Fibroblast of lung (primary cell): ENCODE measurements around the gene CDH4. TPM values are rescaled to one million over a fixed set of nuclear protein-coding genes. Genes with fewer than 3 reads are reported as not detected.

ENCODE experiments used
- DNase-seq, 2 donors: peaks; one replicate each; pipeline versions ENCODE4 v3.0.0 to v3.0.0-alpha.2; 2010; ENCODE audit warnings: low read depth in 2 of 2
- H2AFZ ChIP-seq: 2 replicates; pipeline ENCODE4 v1.5.1; 2012; ENCODE audit warnings: low read length, control low read depth, inconsistent platforms
- H3K27ac ChIP-seq: 2 replicates; pipeline ENCODE4 v1.5.1; 2011; ENCODE audit warnings: low read length, control low read depth; ENCODE audit not compliant: insufficient read depth
- H3K27me3 ChIP-seq: 2 replicates; pipeline ENCODE4 v1.5.1; 2011; ENCODE audit warnings: mild to moderate bottlenecking, low read length; ENCODE audit not compliant: control insufficient read depth, insufficient read depth
- H3K36me3 ChIP-seq: 2 replicates; pipeline ENCODE4 v1.5.1; 2011; ENCODE audit warnings: low read length; ENCODE audit not compliant: control insufficient read depth, insufficient read depth
- H3K4me1 ChIP-seq: 2 replicates; pipeline ENCODE4 v1.5.1; 2011; ENCODE audit warnings: low read length; ENCODE audit not compliant: control insufficient read depth, insufficient read depth; ENCODE audit errors: extremely low read depth
- H3K4me2 ChIP-seq: 2 replicates; pipeline ENCODE4 v1.5.1; 2011; ENCODE audit warnings: low read length, control low read depth; ENCODE audit not compliant: insufficient read depth; ENCODE audit errors: extremely low read depth
- H3K4me3 ChIP-seq, 4 experiments: fragments of 200-600 bp in 1 of 4; sonication (generic) in 1 of 4; replicated peaks in 1 of 4; 2 replicates each; pipeline ENCODE4 v1.5.1; 2011 to 2016; ENCODE audit warnings: low read length in 4 of 4, low read depth in 3 of 4, mild to moderate bottlenecking in 3 of 4, control low read depth in 2 of 4, inconsistent platforms in 1 of 4, mixed read lengths in 1 of 4; ENCODE audit not compliant: insufficient read depth in 1 of 4; ENCODE audit errors: control extremely low read depth in 1 of 4
- H3K79me2 ChIP-seq: 2 replicates; pipeline ENCODE4 v1.5.1; 2012; ENCODE audit warnings: mild to moderate bottlenecking, low read length, inconsistent platforms; ENCODE audit not compliant: control insufficient read depth, insufficient read depth
- H3K9ac ChIP-seq: 2 replicates; pipeline ENCODE4 v1.5.1; 2011; ENCODE audit warnings: mild to moderate bottlenecking, low read length, control low read depth; ENCODE audit not compliant: insufficient read depth
- H3K9me3 ChIP-seq: 2 replicates; pipeline ENCODE4 v1.5.1; 2012; ENCODE audit warnings: low read depth, low read length; ENCODE audit not compliant: control insufficient read depth, insufficient read depth
- H4K20me1 ChIP-seq: 2 replicates; pipeline ENCODE4 v1.5.1; 2011; ENCODE audit warnings: low read length; ENCODE audit not compliant: control insufficient read depth, insufficient read depth; ENCODE audit errors: extremely low read depth
- EZH2 ChIP-seq: IDR thresholded peaks from 2 replicates; pipeline ENCODE4 v1.5.1; 2012; ENCODE audit warnings: low read length, control low read depth, mild to moderate bottlenecking; ENCODE audit errors: missing control alignments
- polyA plus RNA-seq, 2 donors: library from polyadenylated mRNA; depleted of rRNA in 1 of 2; stranded (reverse) in 1 of 2; unstranded in 1 of 2; fragments of >200 nt; gene quantifications; 2 replicates each; pipeline ENCODE4 v1.2.1, GENCODE V29; 2011 to 2012; ENCODE audit warnings: missing spikeins in 1 of 2
- total RNA-seq: library from RNA; depleted of rRNA; stranded (reverse); fragments of >200 nt; gene quantifications from 2 replicates; pipeline ENCODE4 v1.2.1, GENCODE V29; 2014
- TF ChIP-seq, protein P1 (sequence below), 2 donors: IDR thresholded peaks in 1 of 2; conservative IDR thresholded peaks in 1 of 2; 1 replicate in 1 of 2; 2 replicates in 1 of 2; pipeline ENCODE4 v1.5.1; 2011 to 2012; ENCODE audit warnings: low read length in 2 of 2, control low read depth in 1 of 2, inconsistent platforms in 1 of 2, low read depth in 1 of 2, mild to moderate bottlenecking in 1 of 2

The CDH4 gene
- total and polyA plus RNA-seq, 2 donors (not counting 1 experiment from before 2014, with no cell fraction given): 4.8 to 6.8 TPM

- Histone ChIP-seq H3K27me3 (no peaks in the 10 kb centered on the region), H3K27ac (no peak overlapping the region), H3K9me3 (no peaks in the 10 kb centered on the region), H3K36me3 (no peaks in the 10 kb centered on the region), H3K4me1 (no peaks in the 10 kb centered on the region), H2AFZ (no peak overlapping the region), H3K4me3 (no peak overlapping the region), H3K4me2 (no peak overlapping the region), H3K79me2 (no peaks in the 10 kb centered on the region), H4K20me1 (no peaks in the 10 kb centered on the region), H3K9ac (no peak overlapping the region)
- no peak for TF ChIP-seq EZH2
- TF ChIP-seq, protein P1, sequence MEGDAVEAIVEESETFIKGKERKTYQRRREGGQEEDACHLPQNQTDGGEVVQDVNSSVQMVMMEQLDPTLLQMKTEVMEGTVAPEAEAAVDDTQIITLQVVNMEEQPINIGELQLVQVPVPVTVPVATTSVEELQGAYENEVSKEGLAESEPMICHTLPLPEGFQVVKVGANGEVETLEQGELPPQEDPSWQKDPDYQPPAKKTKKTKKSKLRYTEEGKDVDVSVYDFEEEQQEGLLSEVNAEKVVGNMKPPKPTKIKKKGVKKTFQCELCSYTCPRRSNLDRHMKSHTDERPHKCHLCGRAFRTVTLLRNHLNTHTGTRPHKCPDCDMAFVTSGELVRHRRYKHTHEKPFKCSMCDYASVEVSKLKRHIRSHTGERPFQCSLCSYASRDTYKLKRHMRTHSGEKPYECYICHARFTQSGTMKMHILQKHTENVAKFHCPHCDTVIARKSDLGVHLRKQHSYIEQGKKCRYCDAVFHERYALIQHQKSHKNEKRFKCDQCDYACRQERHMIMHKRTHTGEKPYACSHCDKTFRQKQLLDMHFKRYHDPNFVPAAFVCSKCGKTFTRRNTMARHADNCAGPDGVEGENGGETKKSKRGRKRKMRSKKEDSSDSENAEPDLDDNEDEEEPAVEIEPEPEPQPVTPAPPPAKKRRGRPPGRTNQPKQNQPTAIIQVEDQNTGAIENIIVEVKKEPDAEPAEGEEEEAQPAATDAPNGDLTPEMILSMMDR (conservative IDR thresholded peaks at IDR 0.05 in 1 of 2, IDR thresholded peaks at IDR 0.05 in 1 of 2; ENCODE audit: low read depth in 1 of 2, low read length in 2 of 2): no peak
- no peak for DNase-seq
Measured at GRCh38 chr20:61765081-61765870, 513.2 kb downstream of the CDH4 start.

DNA sequence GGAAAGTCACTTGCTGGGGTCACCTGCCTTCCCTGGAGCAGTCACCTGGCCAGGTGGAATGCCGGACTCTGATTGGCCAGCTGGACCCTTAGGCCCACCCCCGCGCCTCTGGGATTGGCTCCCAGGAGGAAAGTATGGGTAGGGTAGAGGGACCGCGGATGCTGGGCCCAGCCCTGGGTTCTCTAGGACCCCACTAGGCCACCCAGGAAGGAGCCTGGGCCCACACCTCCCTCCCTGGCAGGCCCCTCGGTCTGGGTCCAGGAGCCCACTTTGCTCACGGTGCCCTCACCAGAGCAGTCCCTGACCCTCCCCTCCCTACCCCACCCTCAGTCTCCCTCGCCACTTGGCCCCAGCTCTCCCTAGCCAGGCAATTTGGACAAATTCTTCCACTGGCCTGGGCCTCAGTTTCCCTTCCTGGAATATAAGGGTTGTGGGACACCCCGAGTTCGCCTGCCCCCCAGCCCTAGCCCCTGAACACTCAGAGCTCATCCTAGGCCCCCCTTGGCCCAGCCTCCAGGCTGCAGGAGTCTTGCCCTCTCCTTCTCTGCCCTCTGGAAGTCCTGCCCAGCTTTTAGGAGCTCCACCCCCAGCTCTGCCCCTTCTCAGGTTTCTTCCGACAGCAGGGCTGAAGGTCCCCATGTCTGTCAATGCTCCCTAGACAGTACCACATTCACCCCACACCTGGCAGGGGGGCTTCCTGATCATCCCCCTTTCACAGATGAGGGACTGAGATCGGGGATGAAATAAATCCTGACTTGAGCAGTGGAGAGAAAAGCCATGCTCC lies 514.0 kb downstream of the CDH4 start:
- Histone ChIP-seq H3K27me3 (no peaks in the 10 kb centered on the region), H3K27ac (no peak overlapping the region), H3K9ac (no peak overlapping the region), H4K20me1 (no peaks in the 10 kb centered on the region), H2AFZ (no peak overlapping the region), H3K4me2 (no peak overlapping the region), H3K79me2 (no peaks in the 10 kb centered on the region), H3K4me3 (no peak overlapping the region), H3K9me3 (no peaks in the 10 kb centered on the region), H3K4me1 (no peaks in the 10 kb centered on the region), H3K36me3 (no peaks in the 10 kb centered on the region)
- TF ChIP-seq, protein P1 (conservative IDR thresholded peaks at IDR 0.05 in 1 of 2, IDR thresholded peaks at IDR 0.05 in 1 of 2; ENCODE audit: low read depth in 1 of 2, low read length in 2 of 2): no peak
- TF ChIP-seq EZH2: no peak
- DNase-seq: no peak

DNA sequence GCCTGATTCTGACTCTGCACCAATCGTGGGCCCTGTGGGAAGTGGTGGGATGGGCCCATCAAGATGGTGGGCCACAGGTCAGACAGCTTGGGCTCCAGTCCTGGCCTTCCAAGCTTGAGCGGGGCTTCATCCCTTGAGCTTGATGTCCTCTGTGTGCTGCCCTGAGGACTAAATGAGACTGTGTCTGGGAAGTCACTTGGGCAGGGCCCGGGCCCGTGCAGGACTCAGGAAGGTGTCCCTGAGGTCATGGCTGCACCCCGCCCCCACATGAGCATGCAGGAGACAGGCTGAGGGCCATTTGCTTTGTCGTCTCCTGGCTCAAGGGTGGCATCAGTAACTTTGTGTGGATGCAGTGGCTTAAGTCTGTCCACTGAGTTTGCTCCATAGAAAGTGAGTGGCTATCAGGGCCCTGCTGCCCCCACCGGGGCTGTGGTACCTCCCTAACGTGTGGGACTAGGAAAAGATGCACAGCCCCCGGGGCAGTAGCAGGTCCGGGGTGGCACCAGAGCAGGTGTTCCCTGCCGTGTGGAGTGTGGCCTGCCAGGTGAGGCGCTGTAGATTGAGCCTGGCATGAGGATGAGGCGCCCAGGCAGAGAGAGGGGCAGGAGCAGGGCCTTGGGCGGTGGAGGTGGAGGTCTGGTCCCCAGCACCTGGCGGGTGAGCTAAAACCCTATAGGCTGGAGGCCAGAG lies 515.0 kb downstream of the CDH4 start:
- no peaks in the 10 kb centered on the region for H3K4me1 ChIP-seq
- no peaks in the 10 kb centered on the region for H3K79me2 ChIP-seq
- H4K20me1 ChIP-seq: no peaks in the 10 kb centered on the region
- H3K36me3 ChIP-seq: no peaks in the 10 kb centered on the region
- no peak overlapping the region for H3K4me3 ChIP-seq
- no peak overlapping the region for H3K4me2 ChIP-seq
- H3K9me3 ChIP-seq: no peaks in the 10 kb centered on the region
- H2AFZ ChIP-seq: no peak overlapping the region
- H3K27ac ChIP-seq: no peak overlapping the region
- TF ChIP-seq, protein P1 (conservative IDR thresholded peaks at IDR 0.05 in 1 of 2, IDR thresholded peaks at IDR 0.05 in 1 of 2; ENCODE audit: low read depth in 1 of 2, low read length in 2 of 2): no peak
- no peak for TF ChIP-seq EZH2
- H3K9ac ChIP-seq: no peak overlapping the region
- DNase-seq: no peak
- no peaks in the 10 kb centered on the region for H3K27me3 ChIP-seq
